ENCODE results near the gene NAV2.

Gene NAV2

DNA sequence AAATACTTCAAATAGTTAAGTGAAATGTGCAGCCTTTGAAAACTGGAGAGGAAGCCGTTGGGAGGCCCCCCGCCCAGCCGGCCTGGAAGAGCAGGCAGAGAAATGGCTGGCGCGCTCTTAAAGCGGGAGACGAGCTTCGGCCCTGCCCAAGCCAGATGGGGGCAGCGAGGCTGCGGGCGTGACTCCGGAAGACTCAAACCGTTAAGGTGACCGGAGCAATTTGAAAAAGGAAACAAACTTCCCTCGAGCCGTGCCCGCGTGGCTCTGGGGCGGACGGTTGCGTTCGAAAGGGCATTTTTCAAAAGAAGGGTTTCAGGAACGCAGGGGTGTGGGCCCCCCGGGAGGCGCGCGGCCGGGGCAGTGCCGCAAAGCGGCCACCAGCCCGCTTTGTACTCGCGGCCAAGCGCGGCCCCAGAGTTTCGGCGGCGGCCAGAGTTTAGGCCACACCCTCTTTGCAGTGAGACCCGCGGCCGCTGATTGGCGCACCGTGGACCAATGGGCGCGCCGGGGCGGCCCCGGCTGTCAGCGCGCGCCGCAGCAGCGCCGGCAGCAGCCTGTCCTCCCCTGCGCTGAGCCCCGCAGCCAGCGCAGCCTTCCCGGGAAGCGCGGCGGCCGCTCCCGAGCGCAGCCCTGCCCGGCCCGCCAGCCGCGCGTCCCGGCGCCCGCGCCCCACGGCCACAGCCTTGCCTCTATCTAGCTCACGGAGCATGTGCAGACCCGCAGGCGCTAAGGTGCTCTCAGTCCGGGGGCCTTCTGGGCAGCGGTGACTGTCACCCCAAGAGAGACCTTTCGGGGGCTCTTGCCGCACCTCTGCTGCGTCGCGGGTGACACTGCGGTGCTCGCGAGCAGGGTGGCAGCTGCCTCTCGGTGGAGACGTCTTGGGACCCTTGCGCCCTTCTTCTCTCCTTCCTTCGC is at the start of gene NAV2:
Gene NAV2, plus strand, starts transcription at position 557 of the 915 bp plus-strand sequence. CDS start 859 bp downstream, outside the sequence.
- DNase-seq, result peak; percentile 92

GRCh38 chr11:19663206-19663605 is 49.4 kb upstream of the NAV2 start:
- no peak for DNase-seq

- DNase-seq, result no peak
These were observed 47.6 kb upstream of the NAV2 start for GRCh38 chr11:19664886-19665548.

- no peak for DNase-seq
These were observed 45.7 kb upstream of the NAV2 start for GRCh38 chr11:19666951-19667350.

- DNase-seq, result no peak
These were observed 43.1 kb upstream of the NAV2 start for GRCh38 chr11:19669511-19669910.

GRCh38 chr11:19670030-19670791 is 42.4 kb upstream of the NAV2 start:
- DNase-seq, result no peak

GRCh38 chr11:19672586-19673206 is 39.9 kb upstream of the NAV2 start:
- DNase-seq, result no peak

- no peak for DNase-seq
These were observed 38.5 kb upstream of the NAV2 start for GRCh38 chr11:19673924-19674729.

- no peak for DNase-seq
These were observed 37.8 kb upstream of the NAV2 start for GRCh38 chr11:19674836-19675235.

DNA sequence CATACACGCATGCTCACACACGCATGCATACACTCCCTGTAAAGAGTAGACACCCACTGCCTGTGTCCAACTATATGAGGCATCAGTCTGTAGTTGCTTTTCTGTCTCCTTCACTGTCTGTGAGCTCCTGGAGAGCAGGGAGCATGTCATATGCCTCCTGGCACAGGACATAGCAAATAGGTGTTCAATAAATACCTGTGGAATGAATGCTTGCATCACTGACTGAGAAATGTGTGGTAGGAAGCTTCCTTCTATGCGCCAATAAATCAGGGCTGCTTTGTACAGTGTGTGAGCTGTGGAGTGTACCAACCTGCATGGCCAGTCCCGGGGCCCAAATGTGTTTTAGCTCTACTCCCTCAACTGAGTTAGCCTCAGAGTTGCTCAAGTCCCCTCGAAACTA is 37.2 kb upstream of the NAV2 start:
- no peak for DNase-seq

DNA sequence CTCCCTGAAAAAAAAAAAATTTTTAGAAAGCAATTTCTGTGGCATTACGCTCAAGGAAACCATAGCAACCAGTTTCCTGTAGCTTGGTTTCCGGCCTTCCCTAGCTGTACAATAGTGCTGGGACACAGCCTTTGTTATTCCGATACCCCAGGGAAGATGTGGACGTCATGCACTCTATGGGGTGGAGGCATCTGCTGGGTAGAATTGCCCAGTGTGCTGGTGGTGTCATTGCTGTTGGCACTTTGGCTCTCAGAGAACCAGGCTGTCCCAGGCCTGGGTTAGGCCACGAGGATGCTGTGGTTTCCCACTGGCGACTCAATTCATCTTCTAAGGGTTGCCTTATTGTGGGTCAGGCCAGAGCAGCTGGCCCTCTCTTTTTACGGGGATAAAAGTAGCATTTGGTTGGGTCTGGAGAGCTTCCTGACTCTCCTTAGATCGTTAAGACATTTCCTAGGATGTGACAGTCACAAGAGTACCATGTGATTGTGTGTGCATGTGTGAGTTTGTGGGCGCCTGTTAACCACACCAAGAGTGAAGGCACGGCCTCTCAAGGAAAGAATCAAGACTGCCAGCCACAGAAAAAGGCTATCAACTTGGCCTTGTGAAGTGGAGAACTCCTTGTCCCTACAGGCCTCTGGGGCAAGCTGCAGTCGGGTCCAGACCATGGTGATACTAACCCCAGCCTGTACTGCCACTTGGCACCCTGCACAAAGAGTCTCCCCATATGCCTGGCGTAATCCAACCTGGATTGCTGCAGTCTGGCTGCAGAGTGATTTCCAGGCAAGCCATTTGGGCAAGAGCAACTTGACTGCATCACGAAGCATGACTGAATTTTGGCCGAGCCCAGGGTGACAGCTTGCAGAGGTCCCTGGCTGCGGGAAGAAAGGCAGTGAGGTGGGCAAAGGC is 35.9 kb upstream of the NAV2 start:
- DNase-seq, result no peak

GRCh38 chr11:19677381-19678080 is 35.1 kb upstream of the NAV2 start:
- DNase-seq, result no peak

- no peak for DNase-seq
These were observed 32.4 kb upstream of the NAV2 start for GRCh38 chr11:19679952-19680828.

DNA sequence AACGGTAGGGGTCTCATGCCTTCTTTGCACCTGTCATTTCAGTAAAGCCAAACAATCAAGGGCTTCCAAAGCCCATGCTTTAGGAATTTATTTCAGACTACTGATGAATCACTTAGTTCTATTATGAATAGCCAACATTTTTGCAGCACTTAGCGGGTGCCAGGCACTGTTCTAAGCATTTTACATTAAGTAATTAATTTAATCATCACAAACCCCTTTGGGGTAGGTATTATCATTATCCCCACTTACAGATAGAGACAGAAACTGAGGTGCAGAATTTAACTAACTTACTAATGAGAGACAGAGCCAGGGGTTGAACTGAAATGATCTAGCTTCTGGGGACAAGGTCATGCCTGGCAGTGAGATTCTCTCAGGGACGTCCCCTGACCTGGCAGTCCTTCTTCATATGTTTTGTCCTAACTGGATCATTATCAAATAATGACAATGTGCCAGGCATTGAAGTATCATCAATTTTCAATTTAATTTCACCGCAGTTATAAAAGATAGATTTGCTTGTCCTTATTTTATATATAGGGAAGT is 31.7 kb upstream of the NAV2 start:
- no peak for DNase-seq

DNA sequence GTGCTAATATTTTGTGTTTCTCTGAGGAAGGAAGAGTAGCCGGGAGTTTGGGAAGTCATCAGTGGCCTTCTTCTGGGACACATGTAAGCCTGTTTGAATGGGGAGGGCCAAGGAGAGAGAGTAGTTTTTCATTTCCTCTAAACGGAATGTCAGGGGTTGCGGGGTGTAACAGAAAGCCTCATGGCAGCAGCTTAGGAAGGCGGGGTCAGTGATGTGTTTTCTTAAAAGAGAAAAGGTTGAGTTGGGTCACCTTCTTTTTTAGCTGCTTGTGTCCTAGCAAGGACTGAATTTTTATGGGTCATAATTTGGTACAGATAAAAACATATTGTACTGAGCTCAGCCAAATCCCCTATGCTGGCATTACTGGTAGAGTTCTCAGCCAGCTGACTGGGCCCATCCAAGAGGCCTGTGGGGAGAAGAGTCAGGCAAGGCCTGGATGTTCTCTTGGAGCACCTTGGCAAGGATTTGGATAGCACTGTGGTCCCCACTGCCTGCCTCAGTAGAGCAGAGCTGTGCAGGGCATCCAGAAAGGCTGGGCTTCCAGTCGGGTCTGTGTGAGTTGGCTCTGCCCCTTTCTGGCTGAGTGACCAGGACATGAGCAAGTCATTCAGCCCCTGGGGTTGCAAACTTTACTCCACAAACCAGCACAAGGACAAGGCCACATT is 29.4 kb upstream of the NAV2 start:
- no peak for DNase-seq

GRCh38 chr11:19683862-19684491 is 28.7 kb upstream of the NAV2 start:
- no peak for DNase-seq

DNA sequence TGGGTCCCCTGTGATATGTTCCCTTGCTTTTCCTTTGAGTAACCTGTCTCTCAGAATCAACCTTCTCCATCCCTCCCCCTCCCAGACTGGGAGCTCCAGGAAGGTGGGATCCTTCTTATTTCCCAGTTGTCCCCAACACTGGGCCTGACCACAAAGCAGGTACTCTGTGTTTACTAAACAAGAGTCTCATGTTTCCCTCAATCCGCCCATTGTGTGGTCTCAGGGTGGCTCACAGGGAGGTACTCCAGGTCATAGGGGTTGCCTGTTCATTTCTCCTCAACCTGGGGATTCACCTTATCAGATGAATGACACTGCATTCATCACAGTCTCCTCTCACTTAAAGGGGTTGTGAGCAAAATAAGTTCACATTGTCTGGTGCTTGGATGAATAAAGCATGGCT is 26.4 kb upstream of the NAV2 start:
- DNase-seq, result no peak

- DNase-seq, result no peak
These were observed 25.2 kb upstream of the NAV2 start for GRCh38 chr11:19687392-19687791.

Measured in NCI-H1105 (cell line).